Measurements from ENCODE around the gene CTSF. TPM values are rescaled to one million over a fixed set of nuclear protein-coding genes. Genes with fewer than 3 reads are reported as not detected.

CTSF gene
- total RNA-seq, 4 donors from 2014 or later = 61.6 to 114 (median 83.2) TPM

GRCh38 chr11:66539870-66540213, 28.6 kb downstream of the CTSF start:
- Histone ChIP-seq H3K27ac (no peak overlapping the region), H3K9me3 (no peaks in the 10 kb centered on the region), H3K36me3 (peaks cover 66% of the 10 kb centered on the region), H3K27me3 (no peaks in the 10 kb centered on the region), H3K4me3 (no peak overlapping the region), H3K4me1 (peaks cover 21% of the 10 kb centered on the region)
- WGBS = 98% methylated on average over 9 of the region's 10 CpGs
- TF ChIP-seq POLR2A (IDR thresholded peaks at IDR 0.05) = no peak
- TF ChIP-seq EP300 (IDR thresholded peaks at IDR 0.05) = no peak
- TF ChIP-seq, protein P1, sequence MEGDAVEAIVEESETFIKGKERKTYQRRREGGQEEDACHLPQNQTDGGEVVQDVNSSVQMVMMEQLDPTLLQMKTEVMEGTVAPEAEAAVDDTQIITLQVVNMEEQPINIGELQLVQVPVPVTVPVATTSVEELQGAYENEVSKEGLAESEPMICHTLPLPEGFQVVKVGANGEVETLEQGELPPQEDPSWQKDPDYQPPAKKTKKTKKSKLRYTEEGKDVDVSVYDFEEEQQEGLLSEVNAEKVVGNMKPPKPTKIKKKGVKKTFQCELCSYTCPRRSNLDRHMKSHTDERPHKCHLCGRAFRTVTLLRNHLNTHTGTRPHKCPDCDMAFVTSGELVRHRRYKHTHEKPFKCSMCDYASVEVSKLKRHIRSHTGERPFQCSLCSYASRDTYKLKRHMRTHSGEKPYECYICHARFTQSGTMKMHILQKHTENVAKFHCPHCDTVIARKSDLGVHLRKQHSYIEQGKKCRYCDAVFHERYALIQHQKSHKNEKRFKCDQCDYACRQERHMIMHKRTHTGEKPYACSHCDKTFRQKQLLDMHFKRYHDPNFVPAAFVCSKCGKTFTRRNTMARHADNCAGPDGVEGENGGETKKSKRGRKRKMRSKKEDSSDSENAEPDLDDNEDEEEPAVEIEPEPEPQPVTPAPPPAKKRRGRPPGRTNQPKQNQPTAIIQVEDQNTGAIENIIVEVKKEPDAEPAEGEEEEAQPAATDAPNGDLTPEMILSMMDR (IDR thresholded peaks at IDR 0.05) = no peak
- no peak for TF ChIP-seq POLR2AphosphoS5 (IDR thresholded peaks at IDR 0.05)
- no peak for DNase-seq (ENCODE audit: low spot score in 2 of 2)

GRCh38 chr11:66539170-66539869, 29.1 kb downstream of the CTSF start:
- no peak overlapping the region for H3K27ac ChIP-seq
- TF ChIP-seq EP300 (IDR thresholded peaks at IDR 0.05) (no peak), POLR2A (IDR thresholded peaks at IDR 0.05) (no peak), POLR2AphosphoS5 (IDR thresholded peaks at IDR 0.05) (no peak)
- TF ChIP-seq, protein P1 (IDR thresholded peaks at IDR 0.05) = no peak
- no peak for DNase-seq (ENCODE audit: low spot score in 2 of 2)
- no peak overlapping the region for H3K4me3 ChIP-seq
- H3K4me1 ChIP-seq = peaks cover 16% of the 10 kb centered on the region
- no peaks in the 10 kb centered on the region for H3K27me3 ChIP-seq
- H3K36me3 ChIP-seq = peaks cover 67% of the 10 kb centered on the region
- H3K9me3 ChIP-seq = no peaks in the 10 kb centered on the region
- WGBS = 82% methylated on average over 16 of the region's 16 CpGs

- no peak for TF ChIP-seq POLR2AphosphoS5 (IDR thresholded peaks at IDR 0.05)
- no peak for DNase-seq (ENCODE audit: low spot score in 2 of 2)
- no peaks in the 10 kb centered on the region for H3K9me3 ChIP-seq
- H3K36me3 ChIP-seq = peaks cover 73% of the 10 kb centered on the region
- no peaks in the 10 kb centered on the region for H3K27me3 ChIP-seq
- WGBS = 72% methylated on average over 6 of the region's 6 CpGs
- no peak overlapping the region for H3K27ac ChIP-seq
- H3K4me3 ChIP-seq = no peak overlapping the region
- no peaks in the 10 kb centered on the region for H3K4me1 ChIP-seq
These were observed 35.6 kb downstream of the CTSF start for GRCh38 chr11:66532784-66533183.

DNA sequence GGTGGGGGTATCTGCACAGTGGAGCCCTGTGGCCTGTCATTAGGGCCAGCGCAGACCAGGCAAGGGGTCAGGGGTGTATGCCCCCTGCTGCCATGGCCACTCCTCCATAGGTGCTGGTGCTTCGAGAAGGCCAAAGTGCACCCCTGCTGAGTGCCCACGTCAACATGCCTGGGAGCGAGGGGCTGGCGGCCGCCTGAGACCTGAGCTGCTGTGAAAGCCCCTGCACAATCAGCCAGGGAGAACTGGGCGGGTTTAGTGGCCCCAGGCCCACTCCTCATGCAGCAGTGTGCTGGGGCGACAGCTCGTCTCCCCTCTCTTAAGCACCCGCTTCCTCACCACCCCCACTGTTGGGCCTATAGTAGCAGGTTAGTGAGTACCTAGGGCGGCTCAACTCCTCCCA, 36.6 kb downstream of the CTSF start:
- no peaks in the 10 kb centered on the region for H3K9me3 ChIP-seq
- no peaks in the 10 kb centered on the region for H3K4me1 ChIP-seq
- WGBS = 96% methylated on average over 9 of the region's 11 CpGs
- H3K27me3 ChIP-seq = no peaks in the 10 kb centered on the region
- peaks cover 73% of the 10 kb centered on the region for H3K36me3 ChIP-seq
- no peak overlapping the region for H3K4me3 ChIP-seq
- no peak overlapping the region for H3K27ac ChIP-seq
- no peak for DNase-seq (ENCODE audit: low spot score in 2 of 2)
- TF ChIP-seq EP300 (IDR thresholded peaks at IDR 0.05) (no peak), POLR2A (IDR thresholded peaks at IDR 0.05) (no peak), POLR2AphosphoS5 (IDR thresholded peaks at IDR 0.05) (no peak)
- TF ChIP-seq, protein P1 (IDR thresholded peaks at IDR 0.05) = no peak

DNA sequence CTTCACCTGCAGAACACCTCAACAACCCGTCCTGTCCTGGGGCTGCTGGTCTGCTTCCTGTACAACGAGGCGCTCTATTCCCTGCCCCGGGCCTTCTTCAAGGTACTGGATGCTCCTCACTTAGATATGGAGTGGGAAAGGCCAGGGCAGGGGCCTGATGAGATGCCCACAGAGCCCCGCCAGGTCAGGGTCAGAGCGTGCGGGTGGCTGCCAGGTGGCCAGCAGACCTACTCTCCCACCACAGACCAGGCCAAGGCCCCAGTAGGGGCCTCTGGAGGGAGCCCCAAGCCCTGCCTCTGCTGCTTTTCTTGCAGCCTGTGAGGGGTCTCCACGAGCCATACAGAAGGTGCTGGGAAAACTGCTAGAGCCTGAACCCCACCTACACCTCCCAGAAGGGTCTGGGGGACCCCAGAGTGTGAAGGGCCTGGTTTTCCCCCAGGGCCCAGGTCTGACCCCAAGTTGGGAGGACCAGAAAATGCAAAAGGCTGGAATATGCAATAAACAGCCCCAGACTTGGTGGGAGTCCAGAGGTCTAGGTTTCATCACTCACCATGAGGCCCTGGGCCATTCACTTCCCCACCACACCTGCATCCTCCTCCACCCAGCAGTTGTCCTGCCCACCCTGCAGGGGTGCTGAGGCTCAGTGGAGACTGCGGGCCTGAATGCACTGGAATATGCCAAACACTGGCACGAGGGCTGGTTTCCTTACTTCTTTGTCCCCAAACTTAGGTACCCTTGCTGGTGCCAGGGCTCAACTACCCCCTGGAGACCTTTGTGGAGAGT, 37.3 kb downstream of the CTSF start:
- H3K36me3 ChIP-seq = peaks cover 70% of the 10 kb centered on the region
- H3K9me3 ChIP-seq = no peaks in the 10 kb centered on the region
- no peaks in the 10 kb centered on the region for H3K27me3 ChIP-seq
- H3K4me3 ChIP-seq = no peak overlapping the region
- TF ChIP-seq EP300 (IDR thresholded peaks at IDR 0.05) (no peak), POLR2AphosphoS5 (IDR thresholded peaks at IDR 0.05) (no peak), POLR2A (IDR thresholded peaks at IDR 0.05) (no peak)
- TF ChIP-seq, protein P1 (IDR thresholded peaks at IDR 0.05) = no peak
- no peak for DNase-seq (ENCODE audit: low spot score in 2 of 2)
- 86% methylated on average over 10 of the region's 10 CpGs for WGBS
- H3K27ac ChIP-seq = no peak overlapping the region
- H3K4me1 ChIP-seq = no peaks in the 10 kb centered on the region

Data from suprapubic skin (tissue), 4 donors.